ENCODE data around the gene FBXW11. TPM values are rescaled to one million over a fixed set of nuclear protein-coding genes. Genes with fewer than 3 reads are reported as not detected.

FBXW11 gene
- 44.4 TPM for total RNA-seq
- polyA plus RNA-seq (ENCODE audit: insufficient read depth, low read depth, low replicate concordance), result 16.0 TPM
- long read RNA-seq, donor 1, full-length matches to known transcripts, result 8 of 8 reads
- long read RNA-seq, donor 1, partial matches to known transcripts, result 0 of 8 reads
- long read RNA-seq, donor 1, other reads (novel, unspliced or antisense), result 0 of 8 reads
- long read RNA-seq, donor 2, full-length matches to known transcripts, result 5 of 5 reads
- long read RNA-seq, donor 2, partial matches to known transcripts, result 0 of 5 reads
- long read RNA-seq, donor 2, other reads (novel, unspliced or antisense), result 0 of 5 reads
- long read RNA-seq, donor 3, full-length matches to known transcripts, result 8 of 8 reads
- long read RNA-seq, donor 3, partial matches to known transcripts, result 0 of 8 reads
- long read RNA-seq, donor 3, other reads (novel, unspliced or antisense), result 0 of 8 reads
- long read RNA-seq, donor 4, full-length matches to known transcripts, result 8 of 8 reads
- long read RNA-seq, donor 4, partial matches to known transcripts, result 0 of 8 reads
- long read RNA-seq, donor 4, other reads (novel, unspliced or antisense), result 0 of 8 reads
- long read RNA-seq, donor 5, result 0 reads
- long read RNA-seq, donor 6, partial matches to known transcripts, result 0 of 3 reads
- long read RNA-seq, donor 6, other reads (novel, unspliced or antisense), result 0 of 3 reads
- long read RNA-seq, donor 7, full-length matches to known transcripts, result 4 of 16 reads
- long read RNA-seq, donor 7, partial matches to known transcripts, result 3 of 16 reads
- long read RNA-seq, donor 7, other reads (novel, unspliced or antisense), result 9 of 16 reads
- long read RNA-seq, donor 8, full-length matches to known transcripts, result 10 of 10 reads
- long read RNA-seq, donor 8, partial matches to known transcripts, result 0 of 10 reads
- long read RNA-seq, donor 8, other reads (novel, unspliced or antisense), result 0 of 10 reads
- long read RNA-seq, donor 9, full-length matches to known transcripts, result 2 of 2 reads
- long read RNA-seq, donor 9, partial matches to known transcripts, result 0 of 2 reads
- long read RNA-seq, donor 9, other reads (novel, unspliced or antisense), result 0 of 2 reads
- long read RNA-seq, donor 10, full-length matches to known transcripts, result 10 of 10 reads
- long read RNA-seq, donor 10, partial matches to known transcripts, result 0 of 10 reads
- long read RNA-seq, donor 10, other reads (novel, unspliced or antisense), result 0 of 10 reads

DNA sequence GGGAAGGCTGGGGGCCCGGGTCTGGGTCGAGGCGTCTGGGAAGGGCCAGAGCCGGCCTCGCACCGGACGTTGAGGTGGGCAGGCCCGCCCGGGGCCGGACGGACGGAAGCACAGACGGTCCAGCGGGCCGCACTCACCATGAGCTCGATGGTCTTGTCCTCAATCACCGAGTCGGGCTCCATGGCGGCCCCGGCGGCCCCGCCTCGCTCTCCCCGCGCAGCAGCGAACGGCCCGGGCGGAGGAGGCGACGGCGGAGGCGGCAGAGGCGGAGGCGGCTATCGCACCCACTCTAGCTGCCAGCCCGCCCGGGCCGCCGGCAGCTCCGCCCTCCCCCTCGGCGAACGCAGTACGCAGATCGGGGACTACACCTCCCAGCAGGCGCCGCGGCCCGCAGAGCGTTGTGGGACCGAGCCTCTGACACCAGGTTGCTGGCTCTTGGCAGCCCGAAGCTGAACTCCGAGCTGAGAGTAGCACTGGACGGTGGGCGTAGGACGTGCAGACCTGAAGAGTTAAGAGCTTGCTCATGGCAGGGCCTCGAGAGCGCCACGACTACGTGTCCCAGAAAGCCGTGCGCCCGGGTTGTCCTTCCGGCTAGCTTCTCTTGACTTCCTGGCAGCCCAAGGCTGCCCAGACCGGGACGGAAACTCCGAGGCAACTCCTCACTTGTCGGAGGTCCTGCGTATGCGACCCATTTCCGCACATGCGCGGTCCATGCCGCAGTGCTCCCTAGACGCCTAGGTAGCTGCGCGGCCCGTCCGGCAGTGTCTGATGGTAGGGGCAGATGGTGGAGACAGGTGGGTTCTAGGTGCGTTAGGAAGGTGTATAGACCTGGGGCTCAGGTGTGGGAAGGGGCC is at the start of gene FBXW11:
FBXW11 (minus strand) TSS at position 318 of the 854 bp plus-strand sequence; CDS start at position 182, 136 bp downstream.
- no peaks in the 10 kb centered on the region for H3K27me3 ChIP-seq (ENCODE audit: control insufficient read depth, insufficient read depth, low read length)
- no peaks in the 10 kb centered on the region for H3K36me3 ChIP-seq (ENCODE audit: control insufficient read depth in 2 of 3, insufficient read depth in 3 of 3, low read length in 3 of 3)
- peak within 1 kb of the TSS; percentile 98 to 99 for H3K27ac ChIP-seq (ENCODE audit: low read depth in 2 of 2, low read length in 2 of 2)
- DNase-seq, result peak; percentile 97 to 99 (median 99)
- no peaks in the 10 kb centered on the region for H3K9me3 ChIP-seq (ENCODE audit: control insufficient read depth in 2 of 3, insufficient read depth in 1 of 3, low read length in 3 of 3)
- H3K4me3 ChIP-seq (ENCODE audit: low read length in 3 of 3), result peak within 1 kb of the TSS; percentile 86 to 93 (median 90)
- intact Hi-C loops (cut with DNase I), result no loop called here
- TF ChIP-seq, protein P1, sequence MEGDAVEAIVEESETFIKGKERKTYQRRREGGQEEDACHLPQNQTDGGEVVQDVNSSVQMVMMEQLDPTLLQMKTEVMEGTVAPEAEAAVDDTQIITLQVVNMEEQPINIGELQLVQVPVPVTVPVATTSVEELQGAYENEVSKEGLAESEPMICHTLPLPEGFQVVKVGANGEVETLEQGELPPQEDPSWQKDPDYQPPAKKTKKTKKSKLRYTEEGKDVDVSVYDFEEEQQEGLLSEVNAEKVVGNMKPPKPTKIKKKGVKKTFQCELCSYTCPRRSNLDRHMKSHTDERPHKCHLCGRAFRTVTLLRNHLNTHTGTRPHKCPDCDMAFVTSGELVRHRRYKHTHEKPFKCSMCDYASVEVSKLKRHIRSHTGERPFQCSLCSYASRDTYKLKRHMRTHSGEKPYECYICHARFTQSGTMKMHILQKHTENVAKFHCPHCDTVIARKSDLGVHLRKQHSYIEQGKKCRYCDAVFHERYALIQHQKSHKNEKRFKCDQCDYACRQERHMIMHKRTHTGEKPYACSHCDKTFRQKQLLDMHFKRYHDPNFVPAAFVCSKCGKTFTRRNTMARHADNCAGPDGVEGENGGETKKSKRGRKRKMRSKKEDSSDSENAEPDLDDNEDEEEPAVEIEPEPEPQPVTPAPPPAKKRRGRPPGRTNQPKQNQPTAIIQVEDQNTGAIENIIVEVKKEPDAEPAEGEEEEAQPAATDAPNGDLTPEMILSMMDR (IDR thresholded peaks at IDR 0.05; ENCODE audit: borderline replicate concordance, extremely low read depth, insufficient read depth), result no peak
- FAIRE-seq, result no peak
- H3K4me1 ChIP-seq (ENCODE audit: control insufficient read depth in 2 of 3, insufficient read depth in 2 of 3, low read depth in 1 of 3, low read length in 3 of 3), result peaks cover 4 to 30% (median 22%) of the 10 kb centered on the region in 3 donors
- H3K9ac ChIP-seq (ENCODE audit: low read length in 3 of 3), result peak within 1 kb of the TSS; percentile 83 to 95 (median 90)

DNA sequence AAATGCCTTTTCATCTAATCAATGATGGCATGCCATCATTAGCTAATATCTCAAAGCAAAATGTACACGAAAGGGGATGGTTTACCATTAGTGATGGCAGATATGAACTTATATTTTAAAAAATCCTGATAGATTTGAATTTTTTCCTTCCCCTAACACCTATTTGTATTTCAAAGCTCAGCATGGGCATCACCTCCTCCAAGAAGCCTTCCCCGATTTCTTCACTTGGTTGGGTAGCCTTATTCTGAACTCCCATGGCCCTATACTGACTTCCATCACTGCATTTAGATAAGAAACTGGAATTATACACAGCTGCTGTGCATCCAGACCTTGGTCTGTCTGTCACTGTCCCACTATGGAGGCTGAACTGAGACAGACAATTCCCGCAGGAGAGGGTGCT is 49.6 kb upstream of the FBXW11 start:
- no peaks in the 10 kb centered on the region for H3K36me3 ChIP-seq (ENCODE audit: control insufficient read depth in 2 of 3, insufficient read depth in 3 of 3, low read length in 3 of 3)
- no peak overlapping the region for H3K4me3 ChIP-seq (ENCODE audit: low read length in 3 of 3)
- TF ChIP-seq, protein P1 (IDR thresholded peaks at IDR 0.05; ENCODE audit: borderline replicate concordance, extremely low read depth, insufficient read depth), result no peak
- no peak for FAIRE-seq
- no peak overlapping the region for H3K27ac ChIP-seq (ENCODE audit: low read depth in 2 of 2, low read length in 2 of 2)
- no peaks in the 10 kb centered on the region for H3K27me3 ChIP-seq (ENCODE audit: control insufficient read depth, insufficient read depth, low read length)
- H3K4me1 ChIP-seq (ENCODE audit: control insufficient read depth in 2 of 3, insufficient read depth in 2 of 3, low read depth in 1 of 3, low read length in 3 of 3), result no peaks in the 10 kb centered on the region
- no peak overlapping the region for H3K9ac ChIP-seq (ENCODE audit: low read length in 3 of 3)
- intact Hi-C loops (cut with DNase I), result no loop called here
- no peak for DNase-seq
- no peaks in the 10 kb centered on the region for H3K9me3 ChIP-seq (ENCODE audit: control insufficient read depth in 2 of 3, insufficient read depth in 1 of 3, low read length in 3 of 3)

DNA sequence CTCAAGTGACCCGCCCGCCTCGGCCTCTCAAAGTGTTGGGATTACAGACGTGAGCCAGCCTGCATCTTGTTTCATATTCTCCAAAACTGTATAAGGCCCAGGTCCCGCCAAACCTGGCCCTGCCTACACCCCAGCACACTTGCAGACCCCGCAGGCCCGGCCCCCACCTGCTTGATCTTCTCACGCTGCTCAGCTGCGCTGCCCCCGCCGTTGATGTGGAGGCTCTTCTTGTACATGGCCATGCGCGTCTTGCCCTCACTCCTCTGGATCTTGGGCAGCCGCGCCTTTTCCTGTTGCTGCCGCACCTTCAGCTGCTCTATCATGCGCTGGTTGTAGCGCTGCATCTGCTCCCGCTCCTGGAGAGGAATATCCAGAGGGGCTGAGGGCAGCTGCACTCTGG is 49.0 kb upstream of the FBXW11 start:
- FAIRE-seq (no peak), DNase-seq (no peak)
- Histone ChIP-seq H3K4me3 (ENCODE audit: low read length in 3 of 3) (no peak overlapping the region), H3K4me1 (ENCODE audit: control insufficient read depth in 2 of 3, insufficient read depth in 2 of 3, low read depth in 1 of 3, low read length in 3 of 3) (no peaks in the 10 kb centered on the region), H3K9ac (ENCODE audit: low read length in 3 of 3) (no peak overlapping the region), H3K9me3 (ENCODE audit: control insufficient read depth in 2 of 3, insufficient read depth in 1 of 3, low read length in 3 of 3) (no peaks in the 10 kb centered on the region), H3K36me3 (ENCODE audit: control insufficient read depth in 2 of 3, insufficient read depth in 3 of 3, low read length in 3 of 3) (no peaks in the 10 kb centered on the region), H3K27me3 (ENCODE audit: control insufficient read depth, insufficient read depth, low read length) (no peaks in the 10 kb centered on the region), H3K27ac (ENCODE audit: low read depth in 2 of 2, low read length in 2 of 2) (no peak overlapping the region)
- intact Hi-C loops (cut with DNase I), result no loop called here
- TF ChIP-seq, protein P1 (IDR thresholded peaks at IDR 0.05; ENCODE audit: borderline replicate concordance, extremely low read depth, insufficient read depth), result no peak
